Duodenal mucosa (tissue), 2 donors: ENCODE measurements around the gene ACAP1.

ENCODE experiments used
- H3K27ac ChIP-seq: one replicate; pipeline ENCODE4 v1.7.0; 2013; ENCODE audit warnings: low read depth, low read length
- H3K27me3 ChIP-seq, 2 donors: one replicate each; pipeline ENCODE4 v1.7.0; 2013; ENCODE audit warnings: low read length in 2 of 2, control low read depth in 1 of 2; ENCODE audit not compliant: insufficient read depth in 2 of 2, control insufficient read depth in 1 of 2
- H3K36me3 ChIP-seq, 2 donors: one replicate each; pipeline ENCODE4 v1.7.0; 2013; ENCODE audit warnings: low read length in 2 of 2, control low read depth in 1 of 2; ENCODE audit not compliant: insufficient read depth in 2 of 2, control insufficient read depth in 1 of 2
- H3K4me1 ChIP-seq, 2 donors: one replicate each; pipeline ENCODE4 v1.7.0; 2013; ENCODE audit warnings: low read length in 2 of 2, control low read depth in 1 of 2; ENCODE audit not compliant: insufficient read depth in 2 of 2, control insufficient read depth in 1 of 2
- H3K4me3 ChIP-seq, 2 donors: one replicate each; pipeline ENCODE4 v1.7.0; 2013; ENCODE audit warnings: low read length in 2 of 2, low read depth in 1 of 2
- H3K9ac ChIP-seq, 2 donors: one replicate each; pipeline ENCODE4 v1.7.0; 2013; ENCODE audit warnings: low read length in 2 of 2, low read depth in 1 of 2
- H3K9me3 ChIP-seq, 2 donors: one replicate each; pipeline ENCODE4 v1.7.0; 2013; ENCODE audit warnings: low read length in 2 of 2, control low read depth in 1 of 2; ENCODE audit not compliant: control insufficient read depth in 1 of 2

The ACAP1 gene

GRCh38 chr17:7336240-7337175 is at the start of gene ACAP1:
Gene ACAP1 (plus strand): TSS chr17:7336529. CDS start chr17:7336735, 206 bp downstream.
- H3K4me1 ChIP-seq: peaks cover 4 to 11% of the 10 kb centered on the region in 2 donors
- H3K27ac ChIP-seq: no peak within 1 kb of the TSS
- no peaks in the 10 kb centered on the region for H3K36me3 ChIP-seq
- H3K9me3 ChIP-seq: no peaks in the 10 kb centered on the region
- peak within 1 kb of the TSS; percentile 56 to 62 for H3K9ac ChIP-seq
- peak within 1 kb of the TSS; percentile 61 to 64 for H3K4me3 ChIP-seq
- H3K27me3 ChIP-seq: peaks cover 0 to 2% of the 10 kb centered on the region in 2 donors

- no peak overlapping the region for H3K27ac ChIP-seq
- H3K9me3 ChIP-seq: no peaks in the 10 kb centered on the region
- H3K36me3 ChIP-seq: no peaks in the 10 kb centered on the region
- peaks cover 22 to 25% of the 10 kb centered on the region in 2 donors for H3K4me1 ChIP-seq
- no peak overlapping the region for H3K4me3 ChIP-seq
- peaks cover 0 to 16% of the 10 kb centered on the region in 2 donors for H3K27me3 ChIP-seq
- H3K9ac ChIP-seq: no peak overlapping the region
Measured at GRCh38 chr17:7289256-7290032, 46.9 kb upstream of the ACAP1 start.

GRCh38 chr17:7290166-7290565 is 46.2 kb upstream of the ACAP1 start:
- Histone ChIP-seq H3K27ac (no peak overlapping the region), H3K9ac (no peak overlapping the region), H3K4me3 (no peak overlapping the region), H3K9me3 (no peaks in the 10 kb centered on the region), H3K4me1 (peaks cover 22 to 30% of the 10 kb centered on the region in 2 donors), H3K36me3 (no peaks in the 10 kb centered on the region), H3K27me3 (peaks cover 0 to 16% of the 10 kb centered on the region in 2 donors)

GRCh38 chr17:7290685-7291084 is 45.6 kb upstream of the ACAP1 start:
- Histone ChIP-seq H3K9me3 (no peaks in the 10 kb centered on the region), H3K4me1 (peaks cover 23 to 35% of the 10 kb centered on the region in 2 donors), H3K36me3 (no peaks in the 10 kb centered on the region), H3K4me3 (no peak overlapping the region), H3K9ac (no peak overlapping the region), H3K27ac (no peak overlapping the region), H3K27me3 (peaks cover 1 to 16% of the 10 kb centered on the region in 2 donors)

- H3K27ac ChIP-seq: no peak overlapping the region
Measured at GRCh38 chr17:7292194-7292593, 44.1 kb upstream of the ACAP1 start.

GRCh38 chr17:7292729-7293128 is 43.6 kb upstream of the ACAP1 start:
- H3K27me3 ChIP-seq: peaks cover 3 to 16% of the 10 kb centered on the region in 2 donors
- H3K4me3 ChIP-seq: peak overlapping the region; percentile 58 to 59
- H3K4me1 ChIP-seq: peaks cover 33 to 45% of the 10 kb centered on the region in 2 donors
- no peaks in the 10 kb centered on the region for H3K9me3 ChIP-seq
- peak overlapping the region in 1 of 2 donors; percentile 69 for H3K9ac ChIP-seq
- no peaks in the 10 kb centered on the region for H3K36me3 ChIP-seq
- H3K27ac ChIP-seq: no peak overlapping the region

More at GRCh38 chr17:7292194-7292593, 44.1 kb upstream of the ACAP1 start:
- no peaks in the 10 kb centered on the region for H3K9me3 ChIP-seq
- peak overlapping the region in 1 of 2 donors; percentile 58 for H3K4me3 ChIP-seq
- H3K27me3 ChIP-seq: peaks cover 3 to 16% of the 10 kb centered on the region in 2 donors
- peaks cover 33 to 45% of the 10 kb centered on the region in 2 donors for H3K4me1 ChIP-seq
- H3K9ac ChIP-seq: peak overlapping the region in 1 of 2 donors; percentile 69
- no peaks in the 10 kb centered on the region for H3K36me3 ChIP-seq

GRCh38 chr17:7293159-7293558 is 43.2 kb upstream of the ACAP1 start:
- H3K27ac ChIP-seq: no peak overlapping the region
- H3K36me3 ChIP-seq: no peaks in the 10 kb centered on the region
- H3K27me3 ChIP-seq: peaks cover 3 to 16% of the 10 kb centered on the region in 2 donors
- no peaks in the 10 kb centered on the region for H3K9me3 ChIP-seq
- H3K4me1 ChIP-seq: peaks cover 33 to 45% of the 10 kb centered on the region in 2 donors
- H3K9ac ChIP-seq: peak overlapping the region; percentile 57 to 69
- H3K4me3 ChIP-seq: peak overlapping the region; percentile 58 to 59

GRCh38 chr17:7293816-7294613 is 42.3 kb upstream of the ACAP1 start:
- H3K9me3 ChIP-seq: no peaks in the 10 kb centered on the region
- peaks cover 3 to 16% of the 10 kb centered on the region in 2 donors for H3K27me3 ChIP-seq
- H3K4me1 ChIP-seq: peaks cover 33 to 45% of the 10 kb centered on the region in 2 donors
- H3K27ac ChIP-seq: peak overlapping the region; percentile 62
- peak overlapping the region; percentile 57 to 69 for H3K9ac ChIP-seq
- H3K4me3 ChIP-seq: peak overlapping the region; percentile 58 to 59
- H3K36me3 ChIP-seq: no peaks in the 10 kb centered on the region

GRCh38 chr17:7294614-7295153 is 41.6 kb upstream of the ACAP1 start, which contains the start of gene YBX2:
Gene YBX2 (minus strand): TSS chr17:7294639. CDS start chr17:7294500, 139 bp downstream.
- Histone ChIP-seq H3K36me3 (no peaks in the 10 kb centered on the region), H3K27ac (peak within 1 kb of the TSS; percentile 62), H3K4me1 (peaks cover 33 to 45% of the 10 kb centered on the region in 2 donors), H3K9ac (peak within 1 kb of the TSS; percentile 57 to 69), H3K9me3 (no peaks in the 10 kb centered on the region), H3K4me3 (peak within 1 kb of the TSS; percentile 58 to 59), H3K27me3 (peaks cover 3 to 16% of the 10 kb centered on the region in 2 donors)
